HepG2 (cell line): Measurements from ENCODE around the gene FOXK2.
A peak's percentile ranks its signal among the peaks of the same experiment; 100 is the strongest.

Source experiments
- EHMT2 ChIP-seq: fragments of 200-600 bp; sonication (generic); IDR thresholded peaks from 2 replicates; pipeline ENCODE4 v1.7.0; 2017; ENCODE audit warnings: antibody characterized with exemption, low read depth, low read length, borderline replicate concordance
- EZH2 ChIP-seq: conservative IDR thresholded peaks from 2 replicates; pipeline ENCODE4 v1.6.1; 2012; ENCODE audit warnings: mild to moderate bottlenecking, low read depth, low read length, moderate library complexity
- NFE2 ChIP-seq: sonication (generic); formaldehyde crosslinking; IDR thresholded peaks from 2 replicates; pipeline ENCODE4 v1.4.0; 2020; ENCODE audit warnings: missing genetic modification reagents
- NFYB ChIP-seq: sonication (generic); formaldehyde crosslinking; IDR thresholded peaks from 2 replicates; pipeline ENCODE4 v1.4.0; 2020; ENCODE audit warnings: missing genetic modification reagents
- PLSCR1 ChIP-seq: sonication (generic); formaldehyde crosslinking; IDR thresholded peaks from 2 replicates; pipeline ENCODE4 v1.5.0; 2020; ENCODE audit warnings: missing genetic modification reagents, mild to moderate bottlenecking, borderline replicate concordance
- ZNF598 ChIP-seq: sonication (generic); formaldehyde crosslinking; IDR thresholded peaks from 2 replicates; pipeline ENCODE4 v1.5.1; 2020; ENCODE audit warnings: mild to moderate bottlenecking, missing genetic modification reagents, borderline replicate concordance

GRCh38 chr17:82495844-82496528 lies 23.5 kb upstream of the FOXK2 start:
- TF ChIP-seq EHMT2 = no peak
- TF ChIP-seq PLSCR1 (CRISPR knock-in tag) = no peak
- TF ChIP-seq ZNF598 (CRISPR knock-in tag) = 0 out of 2 replicates have a peak, but pooled peaks have one; percentile 22
- TF ChIP-seq NFYB (CRISPR knock-in tag) = peak; percentile 54
- TF ChIP-seq NFE2 = no peak
- no peak for TF ChIP-seq EZH2
